HepG2 (cell line): ENCODE results near the gene GPR179. TPM values are rescaled to one million over a fixed set of nuclear protein-coding genes. Genes with fewer than 3 reads are reported as not detected.
"Not testable (repeated sequence)": the region's sequence is repeated elsewhere in the genome, so short reads cannot be mapped to it uniquely, and the experiment has no call there.

Experiments used
- GMEB1 ChIP-seq: sonication (generic); formaldehyde crosslinking; IDR thresholded peaks from 2 replicates; pipeline ENCODE4 v1.5.1; 2020; ENCODE audit warnings: missing genetic modification reagents, mild to moderate bottlenecking, borderline replicate concordance
- HOMEZ ChIP-seq: IDR thresholded peaks from 2 replicates; pipeline ENCODE4 v1.6.1; 2016; ENCODE audit warnings: low read depth
- MNT ChIP-seq: fragments of 450-650 bp; IDR thresholded peaks from 2 replicates; pipeline ENCODE4 v1.6.1; 2016
- MXD4 ChIP-seq: IDR thresholded peaks from 2 replicates; pipeline ENCODE4 v1.6.1; 2016; ENCODE audit warnings: mild to moderate bottlenecking, missing biosample characterization, missing genetic modification reagents
- SPEN ChIP-seq: sonication (generic); formaldehyde crosslinking; IDR thresholded peaks from 2 replicates; pipeline ENCODE4 v1.5.1; 2020; ENCODE audit warnings: low read depth, mild to moderate bottlenecking, missing genetic modification reagents
- UBTF ChIP-seq: sonication (generic); formaldehyde crosslinking; IDR thresholded peaks from 2 replicates; pipeline ENCODE4 v1.4.0; 2020; ENCODE audit warnings: mild to moderate bottlenecking, missing genetic modification reagents
- YEATS4 ChIP-seq: sonication (generic); formaldehyde crosslinking; IDR thresholded peaks from 2 replicates; pipeline ENCODE4 v1.4.0; 2020; ENCODE audit warnings: missing genetic modification reagents, borderline replicate concordance
- ZBTB40 ChIP-seq, 2 experiments: fragments of 450-650 bp in 1 of 2; sonication (generic) in 1 of 2; formaldehyde crosslinking in 1 of 2; IDR thresholded peaks; 2 replicates each; pipeline versions ENCODE4 v1.6.1 to v1.8.0; 2016 to 2022; ENCODE audit warnings: antibody characterized with exemption in 1 of 2, mild to moderate bottlenecking in 1 of 2, missing genetic modification reagents in 1 of 2
- ZNF143 ChIP-seq: sonication (generic); formaldehyde crosslinking; IDR thresholded peaks from 2 replicates; pipeline ENCODE4 v1.4.0; 2020; ENCODE audit warnings: missing genetic modification reagents
- ZNF441 ChIP-seq: sonication (generic); formaldehyde crosslinking; IDR thresholded peaks from 2 replicates; pipeline ENCODE4 v1.7.0; 2021; ENCODE audit warnings: missing genetic modification reagents, borderline replicate concordance
- ZNF709 ChIP-seq: sonication (generic); formaldehyde crosslinking; IDR thresholded peaks from 2 replicates; pipeline ENCODE4 v1.5.0; 2020; ENCODE audit warnings: mild to moderate bottlenecking, missing genetic modification reagents
- polyA plus RNA-seq, 8 experiments: library from polyadenylated mRNA; depleted of rRNA in 3 of 8; stranded (reverse) in 7 of 8; unstranded in 1 of 8; fragments of >200 nt; fragmentation: Illumina TruSeq in 4 of 8; extraction: Trizol in 4 of 8; gene quantifications; 2 replicates each; pipeline versions ENCODE4 v1.2.1 to v1.2.3, GENCODE V29; 2011 to 2016; ENCODE audit warnings: low read depth in 4 of 8, missing spikeins in 1 of 8, mixed read lengths in 1 of 8; ENCODE audit not compliant: insufficient read depth in 1 of 8
- total RNA-seq, 5 experiments: library from RNA; depleted of rRNA; stranded (reverse); fragments of >200 nt; fragmentation: Illumina TruSeq; extraction: Trizol; gene quantifications; 2 replicates each; pipeline ENCODE4 v1.2.3, GENCODE V29; 2016; ENCODE audit warnings: low read depth in 1 of 5

The GPR179 gene
- total and polyA plus RNA-seq, 2 of the 13 experiments (the other 11 are each of a cell fraction or from before 2014, with no cell fraction given) = 0.03 TPM; not detected in 1

- not testable (repeated sequence) for TF ChIP-seq ZBTB40 (IDR thresholded peaks at IDR 0.05)
- 0 out of 2 replicates have a peak, but pooled peaks have one; percentile 27 for TF ChIP-seq ZBTB40 (CRISPR knock-in tag; IDR thresholded peaks at IDR 0.05)
- peak; percentile 89 for TF ChIP-seq GMEB1 (CRISPR knock-in tag)
- TF ChIP-seq MXD4 (CRISPR knock-in tag) = peak; percentile 68
- peak; percentile 64 for TF ChIP-seq HOMEZ
- TF ChIP-seq ZNF143 (CRISPR knock-in tag) = peak; percentile 87
- 0 out of 2 replicates have a peak, but pooled peaks have one; percentile 36 for TF ChIP-seq ZNF709 (CRISPR knock-in tag)
- TF ChIP-seq YEATS4 = peak; percentile 69
- TF ChIP-seq UBTF (CRISPR knock-in tag) = peak; percentile 6; the same call in 1 of the 2 replicates
- TF ChIP-seq SPEN = peak; percentile 41; the same call in 1 of the 2 replicates
- peak; percentile 92 for TF ChIP-seq MNT
- TF ChIP-seq ZNF441 (CRISPR knock-in tag) = peak; percentile 31; the same call in 1 of the 2 replicates
Observed at GRCh38 chr17:38296834-38297517, 46.8 kb downstream of the GPR179 start, which contains the start of gene MRPL45 (continued).
